HG02885 (cell line): ENCODE measurements around the gene SLC35F1.
A peak's percentile ranks its signal among the peaks of the same experiment; 100 is the strongest.
"Not testable (repeated sequence)": the region's sequence is repeated elsewhere in the genome, so short reads cannot be mapped to it uniquely, and the experiment has no call there.

ENCODE experiments used
- ATAC-seq: cut with Tn5 transposase; IDR thresholded peaks from one replicate; pipeline ENCODE4 v1.9.1; 2021; ENCODE audit warnings: mild to moderate bottlenecking; ENCODE audit not compliant: unreplicated experiment, poor library complexity

The SLC35F1 gene

GRCh38 chr6:117906958-117907600, at the start of gene SLC35F1:
SLC35F1 (plus strand) TSS chr6:117907264.
- peak; percentile 58 for ATAC-seq

- not testable (repeated sequence) for ATAC-seq
Measured at GRCh38 chr6:117858601-117859000, 48.5 kb upstream of the SLC35F1 start.

- no peak for ATAC-seq
Measured at GRCh38 chr6:117861545-117861944, 45.5 kb upstream of the SLC35F1 start.

GRCh38 chr6:117866561-117866960, 40.5 kb upstream of the SLC35F1 start:
- ATAC-seq = no peak

GRCh38 chr6:117870486-117871242, 36.4 kb upstream of the SLC35F1 start:
- peak; percentile 85 for ATAC-seq

- ATAC-seq = no peak
Measured at GRCh38 chr6:117880824-117881223, 26.2 kb upstream of the SLC35F1 start.

GRCh38 chr6:117890172-117890571, 16.9 kb upstream of the SLC35F1 start:
- ATAC-seq = no peak

- peak; percentile 58 for ATAC-seq
Measured at GRCh38 chr6:117906507-117906957, 532 bp upstream of the SLC35F1 start.

GRCh38 chr6:117907601-117908245, 659 bp downstream of the SLC35F1 start:
- peak; percentile 23 for ATAC-seq

GRCh38 chr6:117908246-117909068, 1.4 kb downstream of the SLC35F1 start:
- ATAC-seq = no peak

GRCh38 chr6:117909638-117910037, 2.6 kb downstream of the SLC35F1 start:
- ATAC-seq = no peak

GRCh38 chr6:117910549-117910948, 3.5 kb downstream of the SLC35F1 start:
- ATAC-seq = no peak

- no peak for ATAC-seq
Measured at GRCh38 chr6:117911150-117911549, 4.1 kb downstream of the SLC35F1 start.

- ATAC-seq = no peak
Measured at GRCh38 chr6:117911660-117912059, 4.6 kb downstream of the SLC35F1 start.

GRCh38 chr6:117915846-117916245, 8.8 kb downstream of the SLC35F1 start:
- ATAC-seq = no peak

GRCh38 chr6:117916483-117916882, 9.4 kb downstream of the SLC35F1 start:
- no peak for ATAC-seq

GRCh38 chr6:117917176-117917575, 10.1 kb downstream of the SLC35F1 start:
- no peak for ATAC-seq

GRCh38 chr6:117918454-117918853, 11.4 kb downstream of the SLC35F1 start:
- ATAC-seq = peak; percentile 61

GRCh38 chr6:117919275-117919674, 12.2 kb downstream of the SLC35F1 start:
- ATAC-seq = no peak
